NCI-H1048 (cell line): ENCODE measurements around the gene LRRK1.

Source experiments
- DNase-seq: peaks from one replicate; lab custom pipeline; 2025; lab: John Stamatoyannopoulos, UW

LRRK1 gene

DNA sequence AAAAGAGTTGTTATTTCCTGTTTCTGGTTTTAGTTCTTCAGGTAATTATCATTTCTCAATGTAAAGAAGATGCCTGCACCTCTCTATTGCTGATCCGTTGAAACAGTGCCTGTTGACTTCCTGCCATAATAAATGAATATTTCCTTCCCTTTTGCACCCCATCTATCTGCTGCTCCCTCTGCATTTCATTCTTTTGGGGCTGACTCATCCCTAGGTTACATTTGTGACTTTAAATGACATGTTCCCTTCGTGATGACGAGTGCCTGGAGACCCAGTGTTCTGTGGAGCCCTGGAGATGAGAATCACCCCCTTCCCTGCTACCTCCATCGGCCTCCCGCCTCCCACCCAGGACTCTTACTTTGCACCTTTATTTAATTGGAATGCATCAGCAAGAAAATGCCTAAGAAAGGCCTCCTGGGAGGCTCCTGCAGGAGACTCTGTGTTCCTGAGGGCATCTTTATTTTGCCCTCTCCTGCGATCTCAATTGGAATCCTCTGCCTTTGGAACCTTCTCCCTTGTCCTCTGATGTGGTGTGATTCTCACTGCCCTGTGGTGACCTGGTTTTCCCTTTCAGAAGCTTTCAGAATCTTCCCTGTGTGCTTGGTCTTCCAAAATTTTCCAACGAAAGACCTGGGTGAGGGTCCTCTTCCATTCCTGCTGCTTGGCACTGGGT is 13.7 kb downstream of the LRRK1 start:
- DNase-seq: no peak

- no peak for DNase-seq
Measured at GRCh38 chr15:100934166-100934565, 15.0 kb downstream of the LRRK1 start.

- no peak for DNase-seq
Measured at GRCh38 chr15:100934726-100935125, 15.6 kb downstream of the LRRK1 start.

- DNase-seq: no peak
Measured at GRCh38 chr15:100937171-100937570, 18.0 kb downstream of the LRRK1 start.

- no peak for DNase-seq
Measured at GRCh38 chr15:100939791-100940190, 20.6 kb downstream of the LRRK1 start.

- no peak for DNase-seq
Measured at GRCh38 chr15:100940767-100941379, 21.7 kb downstream of the LRRK1 start.

DNA sequence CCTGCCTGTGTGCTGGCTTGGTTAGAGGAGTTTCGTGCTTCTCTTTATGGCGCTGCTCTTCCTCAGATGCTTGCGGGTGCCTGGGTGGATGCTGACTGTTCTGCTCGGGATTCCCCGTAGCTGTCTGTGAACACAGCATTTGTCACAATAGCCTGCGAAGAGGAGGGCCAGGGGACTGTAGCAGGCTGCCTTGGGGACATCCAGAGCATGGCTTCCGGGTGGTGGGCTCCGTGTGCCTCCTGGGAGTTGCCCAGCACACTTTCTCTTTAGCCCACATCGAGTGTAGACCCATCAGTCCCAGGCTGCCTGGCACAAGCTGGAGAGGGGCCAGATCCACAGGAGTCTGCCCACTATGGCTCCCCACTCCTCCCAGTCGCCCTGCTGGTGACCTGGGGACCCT is 22.4 kb downstream of the LRRK1 start:
- DNase-seq: no peak

DNA sequence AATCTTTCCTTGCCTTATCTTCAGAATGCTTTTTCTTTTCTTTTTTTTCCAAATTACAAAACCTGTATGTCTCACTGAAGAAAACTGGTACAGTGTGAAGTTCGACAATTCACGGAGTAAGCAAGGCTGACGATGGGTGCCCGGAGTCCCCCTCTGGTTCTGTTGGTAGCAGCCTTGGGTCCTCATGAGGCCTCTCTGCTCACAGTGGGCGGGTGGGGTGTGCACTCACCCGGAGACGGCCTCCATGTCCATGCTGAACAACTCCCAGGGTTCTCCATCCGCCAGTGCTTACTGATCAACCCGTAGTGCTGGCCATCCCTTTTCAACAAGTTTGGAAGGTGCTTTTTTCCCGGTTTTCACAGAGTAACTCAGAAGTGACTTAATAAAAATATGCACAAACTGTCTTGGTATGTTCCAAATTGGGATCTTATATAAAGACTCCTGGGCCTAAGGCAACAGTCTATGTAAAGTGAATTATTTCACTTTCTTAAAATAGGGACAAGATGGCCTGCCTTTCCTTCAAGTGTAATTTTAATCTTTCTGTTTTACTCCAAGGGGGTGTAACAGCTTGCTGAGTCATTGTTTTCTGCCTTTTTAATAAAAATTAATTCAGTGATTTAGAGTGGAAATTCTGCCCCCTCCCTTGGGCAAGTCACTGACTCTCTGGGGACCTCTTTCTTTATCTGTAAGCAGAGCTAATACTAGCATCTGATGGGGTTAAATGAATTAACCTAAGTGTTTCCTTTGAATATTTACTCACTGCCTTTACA is 23.7 kb downstream of the LRRK1 start:
- DNase-seq: no peak

GRCh38 chr15:100944244-100944895 is 25.2 kb downstream of the LRRK1 start:
- no peak for DNase-seq

DNA sequence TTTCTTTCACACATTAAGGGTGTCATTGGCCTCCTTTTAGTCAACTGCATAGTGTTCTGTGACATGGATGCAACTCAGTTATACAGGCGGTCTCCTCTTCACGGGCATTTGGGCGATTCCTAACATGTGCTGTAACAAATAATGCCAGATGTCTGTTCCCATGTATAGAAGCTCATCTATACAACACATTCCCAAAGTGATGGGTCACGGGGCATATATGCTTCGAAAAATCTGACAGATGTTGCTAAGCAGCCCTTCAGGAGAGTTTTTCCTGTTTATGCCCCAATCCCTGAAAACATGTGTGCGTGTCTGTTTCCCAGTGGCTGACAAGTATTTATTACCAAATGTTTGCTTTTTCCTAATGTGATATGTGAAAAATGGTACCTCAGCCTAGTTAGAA is 25.8 kb downstream of the LRRK1 start:
- DNase-seq: no peak

DNA sequence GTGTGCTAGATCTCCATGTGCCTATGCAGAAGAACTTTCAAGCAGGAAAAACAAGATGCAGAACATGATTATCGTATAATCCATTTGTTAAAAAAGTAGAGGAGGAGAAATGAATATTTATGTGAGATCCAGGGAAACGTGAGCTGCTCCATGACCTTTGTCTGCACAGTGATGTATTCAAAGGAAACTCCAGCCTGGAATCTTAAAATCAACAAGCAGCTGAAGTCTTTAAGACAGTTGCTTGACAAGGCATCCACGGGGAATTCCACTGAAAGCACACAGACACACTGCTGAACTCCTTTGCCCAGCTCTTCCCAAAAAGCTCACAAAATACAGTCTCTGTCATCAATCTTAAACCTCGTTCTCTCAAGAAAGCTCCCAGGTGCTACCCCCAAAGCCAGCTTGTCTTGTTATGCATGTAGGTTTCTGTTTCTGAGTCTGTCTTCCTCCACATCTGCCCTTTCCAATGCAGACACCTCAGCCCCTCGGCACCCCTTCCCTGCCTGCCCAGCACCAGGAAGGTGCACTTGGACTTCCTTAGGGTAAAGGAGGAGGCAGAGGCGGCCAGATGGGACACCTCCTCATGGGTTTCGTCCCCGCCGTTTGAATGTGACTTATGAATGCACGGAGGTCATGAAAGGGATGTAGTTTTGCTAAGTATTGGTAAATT is 28.7 kb downstream of the LRRK1 start:
- DNase-seq: no peak

DNA sequence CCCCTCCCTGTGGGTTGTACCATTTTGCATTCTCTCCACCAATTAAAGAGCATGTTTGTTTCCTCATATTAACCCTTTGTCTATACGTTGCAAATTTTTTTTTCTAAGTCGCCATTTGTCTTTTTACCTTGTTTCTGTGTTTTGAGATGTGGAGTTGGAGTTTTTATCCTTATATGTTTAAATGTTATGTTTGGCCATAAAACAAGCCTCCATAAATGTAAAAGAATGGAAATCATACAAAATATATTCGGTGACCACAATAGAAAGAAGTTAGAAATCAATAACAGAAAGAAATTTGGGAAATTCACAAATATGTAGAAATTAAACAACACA is 29.2 kb downstream of the LRRK1 start:
- no peak for DNase-seq

DNA sequence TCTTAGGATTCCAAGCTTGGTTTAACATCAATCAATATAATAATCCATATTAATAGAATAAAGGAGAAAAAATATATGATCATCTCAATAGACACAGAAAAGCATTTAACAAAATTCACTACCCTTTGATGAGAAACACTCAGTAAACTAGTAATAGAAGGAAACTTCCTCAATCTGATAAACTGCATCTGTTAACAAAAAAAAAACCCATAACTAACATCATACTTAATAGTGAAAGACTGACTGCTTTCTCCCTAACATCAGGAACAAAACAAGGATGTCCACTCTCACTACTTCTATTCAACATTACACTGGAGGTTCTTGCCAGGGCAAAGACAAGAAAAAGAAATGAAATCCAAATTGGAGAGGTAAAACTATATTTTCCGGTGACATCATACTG is 30.5 kb downstream of the LRRK1 start:
- DNase-seq: no peak

DNA sequence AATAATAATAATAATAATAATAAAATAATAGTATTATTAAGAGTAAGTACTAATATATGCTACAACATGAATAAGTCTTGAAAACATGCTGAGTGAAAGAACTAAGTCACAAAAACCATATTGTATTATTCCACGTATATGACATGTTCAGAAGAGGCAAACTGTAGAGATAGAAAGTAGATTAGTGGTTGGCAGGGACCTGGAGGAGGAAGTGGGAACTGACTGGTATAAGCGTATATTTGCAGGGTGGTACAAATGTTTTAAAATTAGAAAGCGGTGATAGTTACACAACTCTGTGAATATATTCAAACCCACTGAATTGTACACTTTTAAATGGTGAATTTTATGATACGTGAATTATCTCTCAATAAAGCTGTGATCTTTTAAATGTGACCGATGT is 32.8 kb downstream of the LRRK1 start:
- DNase-seq: no peak

DNA sequence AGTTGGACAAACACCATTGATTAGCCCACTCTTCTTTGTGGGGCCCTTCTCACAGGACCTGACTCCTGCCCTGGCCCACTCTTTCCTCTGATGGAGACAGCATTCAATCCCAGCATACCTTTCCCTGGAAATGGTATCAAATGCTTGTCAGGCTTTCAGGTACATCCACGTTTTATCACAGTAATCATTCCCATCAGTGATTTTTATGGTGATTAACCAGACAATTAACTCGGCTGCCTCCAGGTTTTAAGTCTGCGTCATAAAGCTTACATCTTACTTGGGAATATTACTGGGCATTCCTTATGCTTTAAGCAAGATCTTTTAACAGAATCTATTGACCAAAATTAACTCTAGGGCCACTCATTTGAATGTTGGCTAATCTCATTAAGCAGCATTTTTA is 33.4 kb downstream of the LRRK1 start:
- DNase-seq: no peak

GRCh38 chr15:100958326-100959065 is 39.3 kb downstream of the LRRK1 start:
- DNase-seq: no peak

DNA sequence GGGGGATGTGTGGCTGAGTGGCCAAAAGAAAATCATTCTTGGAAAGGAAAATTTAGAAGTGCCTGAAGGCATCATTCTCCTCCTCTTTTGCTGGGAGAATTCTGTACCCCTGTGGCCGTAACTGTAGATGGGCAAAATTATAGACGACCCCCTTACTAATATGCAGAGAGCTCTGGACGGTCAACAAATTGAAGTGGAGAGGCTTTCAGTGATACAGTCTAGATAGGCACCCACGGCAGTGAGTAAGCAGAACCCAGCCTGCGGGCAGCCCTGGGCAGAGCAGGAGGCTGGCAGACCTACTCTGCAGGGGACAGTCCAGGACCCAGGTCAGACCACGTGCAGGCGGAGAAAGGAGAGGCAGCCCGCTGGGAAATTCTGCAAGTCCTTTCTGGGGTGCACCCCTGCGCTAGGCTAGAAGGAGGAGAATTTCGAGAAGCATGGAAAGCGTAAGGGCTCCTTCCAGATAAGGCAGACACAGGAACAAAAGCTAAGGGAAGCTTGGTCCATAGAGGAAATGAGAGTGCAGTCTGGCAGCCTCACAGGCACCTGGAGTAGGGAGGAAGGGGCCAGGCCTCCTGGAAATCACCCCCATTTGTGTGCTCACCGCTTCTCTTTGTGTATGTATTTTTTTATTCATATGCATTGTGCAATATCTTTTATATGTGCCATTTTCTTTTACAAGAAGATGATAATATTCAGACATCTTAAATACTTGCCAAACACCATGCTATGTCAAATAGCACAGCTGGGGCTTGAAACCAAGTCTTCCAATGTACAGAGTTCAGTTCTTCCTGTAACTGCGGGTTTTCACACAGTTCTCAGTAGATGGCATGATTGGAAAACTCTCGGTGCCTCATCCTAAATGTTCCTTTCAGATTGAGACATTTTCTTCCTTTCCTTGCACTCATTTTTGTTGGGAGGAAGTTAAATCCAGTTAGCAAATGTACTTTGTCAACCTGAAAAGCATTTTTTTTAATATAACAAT is 40.2 kb downstream of the LRRK1 start:
- no peak for DNase-seq

GRCh38 chr15:100966997-100967396 is 47.8 kb downstream of the LRRK1 start:
- no peak for DNase-seq

GRCh38 chr15:100968050-100968966 is 49.2 kb downstream of the LRRK1 start:
- no peak for DNase-seq
